HG03066 (cell line): ENCODE measurements around the gene LRRK2.
"Not testable (repeated sequence)": the region's sequence is repeated elsewhere in the genome, so short reads cannot be mapped to it uniquely, and the experiment has no call there.

Experiments used
- ATAC-seq: cut with Tn5 transposase; IDR thresholded peaks from one replicate; pipeline ENCODE4 v1.9.1; 2021; ENCODE audit warnings: low read depth; ENCODE audit not compliant: unreplicated experiment

Gene LRRK2

GRCh38 chr12:40387279-40387678 lies 162.5 kb downstream of the LRRK2 start:
- not testable (repeated sequence) for ATAC-seq

GRCh38 chr12:40390980-40391379 lies 166.2 kb downstream of the LRRK2 start:
- no peak for ATAC-seq

GRCh38 chr12:40393026-40393425 lies 168.2 kb downstream of the LRRK2 start:
- ATAC-seq, result no peak

- ATAC-seq, result no peak
Measured at GRCh38 chr12:40399656-40400055, 174.9 kb downstream of the LRRK2 start.

- ATAC-seq, result no peak
Measured at GRCh38 chr12:40405419-40405818, 180.6 kb downstream of the LRRK2 start.
